H9 (cell line): ENCODE measurements around the gene SS18L1. TPM values are rescaled to one million over a fixed set of nuclear protein-coding genes. Genes with fewer than 3 reads are reported as not detected.

ENCODE experiments used
- DNase-seq: peaks from one replicate; pipeline ENCODE4 v3.0.0-alpha.2; 2017
- H2AFZ ChIP-seq: one replicate; pipeline ENCODE4 v1.6.1; 2013; ENCODE audit warnings: mild to moderate bottlenecking, low read length, control low read depth, moderate library complexity
- H2AK5ac ChIP-seq: 2 replicates; pipeline ENCODE4 v1.6.1; 2013; ENCODE audit warnings: low read length, control low read depth, mixed read lengths; ENCODE audit not compliant: insufficient read length
- H2BK120ac ChIP-seq: one replicate; pipeline ENCODE4 v1.6.1; 2013; ENCODE audit warnings: low read depth, mild to moderate bottlenecking, low read length, control low read depth, inconsistent platforms; ENCODE audit not compliant: poor library complexity, severe bottlenecking
- H2BK12ac ChIP-seq: 2 replicates; pipeline ENCODE4 v1.6.1; 2013; ENCODE audit warnings: low read length, control low read depth, mixed read lengths, low read depth; ENCODE audit not compliant: insufficient read length
- H2BK15ac ChIP-seq: 2 replicates; pipeline ENCODE4 v1.6.1; 2013; ENCODE audit warnings: low read depth, low read length, control low read depth
- H2BK20ac ChIP-seq: one replicate; pipeline ENCODE4 v1.6.1; 2013; ENCODE audit warnings: low read depth, mild to moderate bottlenecking, low read length, control low read depth, inconsistent platforms; ENCODE audit not compliant: poor library complexity, severe bottlenecking
- H2BK5ac ChIP-seq: 2 replicates; pipeline ENCODE4 v1.6.1; 2013; ENCODE audit warnings: low read length, control low read depth, mixed read lengths; ENCODE audit not compliant: insufficient read length
- H3K14ac ChIP-seq: 2 replicates; pipeline ENCODE4 v1.6.1; 2013; ENCODE audit warnings: low read length, control low read depth; ENCODE audit not compliant: insufficient read depth
- H3K18ac ChIP-seq: 2 replicates; pipeline ENCODE4 v1.6.1; 2013; ENCODE audit warnings: low read depth, mild to moderate bottlenecking, mixed read lengths, low read length, control low read depth; ENCODE audit not compliant: insufficient read length
- H3K23ac ChIP-seq: 2 replicates; pipeline ENCODE4 v1.6.1; 2013; ENCODE audit warnings: low read length, control low read depth, mixed read lengths, low read depth; ENCODE audit not compliant: insufficient read length
- H3K23me2 ChIP-seq: 2 replicates; pipeline ENCODE4 v1.6.1; 2013; ENCODE audit warnings: low read depth, mild to moderate bottlenecking, mixed read lengths, low read length, control low read depth; ENCODE audit not compliant: insufficient read length, poor library complexity, severe bottlenecking
- H3K27ac ChIP-seq: 2 replicates; pipeline ENCODE4 v1.5.1; 2013; ENCODE audit warnings: low read length, control low read depth, mixed read lengths, low read depth; ENCODE audit not compliant: insufficient read length
- H3K27me3 ChIP-seq: 2 replicates; pipeline ENCODE4 v1.6.1; 2013; ENCODE audit warnings: low read length, control low read depth, inconsistent platforms; ENCODE audit not compliant: insufficient read depth
- H3K4ac ChIP-seq: 2 replicates; pipeline ENCODE4 v1.6.1; 2013; ENCODE audit warnings: low read depth, mild to moderate bottlenecking, control low read depth, inconsistent platforms, low read length, moderate library complexity
- H3K4me1 ChIP-seq: 2 replicates; pipeline ENCODE4 v1.6.1; 2013; ENCODE audit warnings: low read length, control low read depth, inconsistent platforms; ENCODE audit not compliant: insufficient read depth
- H3K4me2 ChIP-seq: 2 replicates; pipeline ENCODE4 v1.6.1; 2013; ENCODE audit warnings: low read length, control low read depth, mixed read lengths; ENCODE audit not compliant: insufficient read length, insufficient read depth
- H3K56ac ChIP-seq: 2 replicates; pipeline ENCODE4 v1.6.1; 2013; ENCODE audit warnings: low read depth, mild to moderate bottlenecking, mixed read lengths, low read length, control low read depth; ENCODE audit not compliant: insufficient read length
- H3K79me1 ChIP-seq: 2 replicates; pipeline ENCODE4 v1.6.1; 2013; ENCODE audit warnings: low read depth, mild to moderate bottlenecking, moderate library complexity, low read length, control low read depth, inconsistent platforms; ENCODE audit not compliant: insufficient read depth, poor library complexity, severe bottlenecking
- H3K79me2 ChIP-seq: 2 replicates; pipeline ENCODE4 v1.6.1; 2013; ENCODE audit warnings: low read length, control low read depth, inconsistent platforms; ENCODE audit not compliant: insufficient read depth
- H3K9ac ChIP-seq: 2 replicates; pipeline ENCODE4 v1.6.1; 2013; ENCODE audit warnings: low read length, control low read depth, mixed read lengths; ENCODE audit not compliant: insufficient read length; ENCODE audit errors: extremely low read depth
- H3K9me3 ChIP-seq: one replicate; pipeline ENCODE4 v1.6.1; 2013; ENCODE audit warnings: low read depth, low read length, inconsistent platforms; ENCODE audit not compliant: control insufficient read depth
- H3T11ph ChIP-seq: one replicate; pipeline ENCODE4 v1.6.1; 2013; ENCODE audit warnings: mild to moderate bottlenecking, low read length, control low read depth, inconsistent platforms
- H4K20me1 ChIP-seq: one replicate; pipeline ENCODE4 v1.6.1; 2013; ENCODE audit not compliant: control insufficient read depth, insufficient read length, insufficient read depth
- H4K5ac ChIP-seq: 2 replicates; pipeline ENCODE4 v1.6.1; 2013; ENCODE audit warnings: low read depth, mild to moderate bottlenecking, mixed read lengths, low read length, control low read depth; ENCODE audit not compliant: insufficient read length
- H4K8ac ChIP-seq: replicated peaks from 2 replicates; pipeline ENCODE4 v1.6.1; 2013; ENCODE audit warnings: low read length, control low read depth, mixed read lengths, low read depth; ENCODE audit not compliant: insufficient read length
- H4K91ac ChIP-seq: 2 replicates; pipeline ENCODE4 v1.6.1; 2013; ENCODE audit warnings: low read depth, mild to moderate bottlenecking, moderate library complexity, mixed read lengths, low read length, control low read depth; ENCODE audit not compliant: insufficient read length
- H3K27ac Mint-ChIP-seq, 3 experiments: 2 replicates in 2 of 3; 3 replicates in 1 of 3; pipeline ENCODE4 v1.8.0; 2020 to 2021; ENCODE audit warnings: mixed read lengths in 3 of 3, mild to moderate bottlenecking in 1 of 3, moderate library complexity in 1 of 3
- H3K27me3 Mint-ChIP-seq: 2 replicates; pipeline ENCODE4 v1.8.0; 2021; ENCODE audit warnings: low read depth, mild to moderate bottlenecking, moderate library complexity, mixed read lengths
- H3K36me3 Mint-ChIP-seq, 3 experiments: 2 replicates in 2 of 3; 3 replicates in 1 of 3; pipeline ENCODE4 v1.8.0; 2020 to 2021; ENCODE audit warnings: low read depth in 3 of 3, mixed read lengths in 3 of 3; ENCODE audit not compliant: insufficient read depth in 1 of 3
- H3K4me1 Mint-ChIP-seq, 2 experiments: 2 replicates each; pipeline ENCODE4 v1.8.0; 2020; ENCODE audit warnings: mixed read lengths in 2 of 2
- H3K4me3 Mint-ChIP-seq, 2 experiments: 2 replicates in 1 of 2; 3 replicates in 1 of 2; pipeline ENCODE4 v1.8.0; 2020 to 2021; ENCODE audit warnings: mild to moderate bottlenecking in 2 of 2, mixed read lengths in 2 of 2, moderate library complexity in 1 of 2
- H3K9me3 Mint-ChIP-seq, 2 experiments: 2 replicates in 1 of 2; 3 replicates in 1 of 2; pipeline ENCODE4 v1.8.0; 2020; ENCODE audit warnings: mild to moderate bottlenecking in 2 of 2, mixed read lengths in 2 of 2, moderate library complexity in 1 of 2
- CTCF ChIP-seq: fragments of 200-600 bp; sonication (generic); conservative IDR thresholded peaks from 3 replicates; pipeline ENCODE4 v1.8.0; 2021; ENCODE audit warnings: antibody characterized with exemption, mild to moderate bottlenecking
- WGBS: extraction: QIAGEN DNeasy Blood & Tissue Kit; methylation state at CpG from one replicate; pipeline ENCODE4 v1.1.7; 2013; ENCODE audit warnings: missing lambda C conversion rate, low lambda C conversion rate, mixed read lengths; ENCODE audit not compliant: insufficient read length; ENCODE audit errors: extremely low coverage; 5-methylcytosine and 5-hydroxymethylcytosine counted together
- total RNA-seq: library from RNA; stranded (reverse); gene quantifications from 2 replicates; pipeline ENCODE4 v1.2.1, GENCODE V29; 2021

SS18L1 gene
- total RNA-seq, 1 experiment from 2014 or later: 22.2 TPM

- no peak overlapping the region for H3K4ac ChIP-seq
- H2BK5ac ChIP-seq: no peak overlapping the region
- H4K8ac ChIP-seq: no peak overlapping the region
- no peaks in the 10 kb centered on the region for H3K36me3 Mint-ChIP-seq
- no peak overlapping the region for H3K27ac Mint-ChIP-seq
- H3K79me2 ChIP-seq: no peaks in the 10 kb centered on the region
- H3K18ac ChIP-seq: no peak overlapping the region
- peaks cover 0 to 3% of the 10 kb centered on the region in 2 experiments; a peak in 2 of 5 replicates for H3K9me3 Mint-ChIP-seq
- no peaks in the 10 kb centered on the region for H3K79me1 ChIP-seq
- WGBS: 100% methylated on average over 2 of the region's 2 CpGs
- no peak overlapping the region for H2BK120ac ChIP-seq
- H3K27me3 Mint-ChIP-seq: peaks cover 25% of the 10 kb centered on the region
- H3K23me2 ChIP-seq: no peaks in the 10 kb centered on the region
- H2BK20ac ChIP-seq: no peak overlapping the region
- no peak for DNase-seq
- H4K20me1 ChIP-seq: no peaks in the 10 kb centered on the region
- H3K4me3 Mint-ChIP-seq: no peak overlapping the region
- H3K4me2 ChIP-seq: no peak overlapping the region
- no peaks in the 10 kb centered on the region for H3K27me3 ChIP-seq
- no peak for TF ChIP-seq CTCF
- H3K4me1 ChIP-seq: no peaks in the 10 kb centered on the region; the same call in 1 of the 2 replicates
- H3K23ac ChIP-seq: no peak overlapping the region
- H3K9ac ChIP-seq: no peak overlapping the region
- no peak overlapping the region for H4K5ac ChIP-seq
- no peak overlapping the region for H2BK15ac ChIP-seq
- H3T11ph ChIP-seq: no peak overlapping the region
- no peak overlapping the region for H2BK12ac ChIP-seq
- no peak overlapping the region for H3K14ac ChIP-seq
- H2AK5ac ChIP-seq: no peak overlapping the region
- H3K4me1 Mint-ChIP-seq: peaks cover 2% of the 10 kb centered on the region in 2 experiments; a peak in 2 of 4 replicates
- H3K27ac ChIP-seq: no peak overlapping the region
- H3K56ac ChIP-seq: no peak overlapping the region
- H2AFZ ChIP-seq: no peak overlapping the region
- no peaks in the 10 kb centered on the region for H3K9me3 ChIP-seq
- H4K91ac ChIP-seq: no peak overlapping the region
Measured at GRCh38 chr20:62230276-62230675, 86.7 kb downstream of the SS18L1 start.
